22Rv1 (cell line): ENCODE results near the gene RAB27B.

Experiments
- ZFX ChIP-seq: fragments of 450-650 bp; IDR thresholded peaks from 2 replicates; pipeline ENCODE4 v1.6.1; 2017; ENCODE audit warnings: antibody characterized with exemption, borderline replicate concordance
- TF ChIP-seq, protein P1 (sequence below): fragments of 450-650 bp; IDR thresholded peaks from 2 replicates; pipeline ENCODE4 v1.5.1; 2017; ENCODE audit warnings: mild to moderate bottlenecking

DNA sequence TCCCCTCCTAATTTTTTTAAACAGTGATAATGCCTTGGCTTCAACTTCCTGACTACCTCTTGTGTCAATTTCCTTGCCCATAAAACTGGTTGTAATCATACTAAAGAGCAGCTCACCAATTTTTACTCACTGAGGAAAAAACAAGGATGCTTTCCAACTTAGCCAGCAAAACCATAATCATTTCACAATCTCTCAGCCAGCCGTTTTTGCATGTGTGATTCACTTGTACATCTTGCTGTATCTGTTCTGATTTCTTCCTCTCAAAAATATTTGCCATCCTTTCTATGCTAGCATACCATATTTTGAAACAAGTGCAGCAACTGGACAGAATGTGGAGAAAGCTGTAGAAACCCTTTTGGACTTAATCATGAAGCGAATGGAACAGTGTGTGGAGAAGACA is 60.7 kb downstream of the RAB27B start:
- no peak for TF ChIP-seq ZFX
- TF ChIP-seq, protein P1, sequence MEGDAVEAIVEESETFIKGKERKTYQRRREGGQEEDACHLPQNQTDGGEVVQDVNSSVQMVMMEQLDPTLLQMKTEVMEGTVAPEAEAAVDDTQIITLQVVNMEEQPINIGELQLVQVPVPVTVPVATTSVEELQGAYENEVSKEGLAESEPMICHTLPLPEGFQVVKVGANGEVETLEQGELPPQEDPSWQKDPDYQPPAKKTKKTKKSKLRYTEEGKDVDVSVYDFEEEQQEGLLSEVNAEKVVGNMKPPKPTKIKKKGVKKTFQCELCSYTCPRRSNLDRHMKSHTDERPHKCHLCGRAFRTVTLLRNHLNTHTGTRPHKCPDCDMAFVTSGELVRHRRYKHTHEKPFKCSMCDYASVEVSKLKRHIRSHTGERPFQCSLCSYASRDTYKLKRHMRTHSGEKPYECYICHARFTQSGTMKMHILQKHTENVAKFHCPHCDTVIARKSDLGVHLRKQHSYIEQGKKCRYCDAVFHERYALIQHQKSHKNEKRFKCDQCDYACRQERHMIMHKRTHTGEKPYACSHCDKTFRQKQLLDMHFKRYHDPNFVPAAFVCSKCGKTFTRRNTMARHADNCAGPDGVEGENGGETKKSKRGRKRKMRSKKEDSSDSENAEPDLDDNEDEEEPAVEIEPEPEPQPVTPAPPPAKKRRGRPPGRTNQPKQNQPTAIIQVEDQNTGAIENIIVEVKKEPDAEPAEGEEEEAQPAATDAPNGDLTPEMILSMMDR = no peak
